Measurements from ENCODE around the gene TSC22D3.

The TSC22D3 gene

GRCh38 chrX:107730991-107731766 lies 44.4 kb downstream of the TSC22D3 start:
- no peak for DNase-seq (ENCODE audit: low read depth in 2 of 2, low spot score in 1 of 2)

GRCh38 chrX:107730298-107730655 lies 45.3 kb downstream of the TSC22D3 start:
- DNase-seq (ENCODE audit: low read depth in 2 of 2, low spot score in 1 of 2), result no peak

GRCh38 chrX:107729558-107730297 lies 45.9 kb downstream of the TSC22D3 start:
- DNase-seq (ENCODE audit: low read depth in 2 of 2, low spot score in 1 of 2), result no peak

GRCh38 chrX:107728371-107729099 lies 47.1 kb downstream of the TSC22D3 start:
- DNase-seq (ENCODE audit: low read depth in 2 of 2, low spot score in 1 of 2), result no peak

GRCh38 chrX:107726816-107727534 lies 48.6 kb downstream of the TSC22D3 start:
- DNase-seq (ENCODE audit: low read depth in 2 of 2, low spot score in 1 of 2), result no peak

GRCh38 chrX:107725761-107726555 lies 49.6 kb downstream of the TSC22D3 start:
- DNase-seq (ENCODE audit: low read depth in 2 of 2, low spot score in 1 of 2), result no peak

- DNase-seq (ENCODE audit: low read depth in 2 of 2, low spot score in 1 of 2), result no peak
Measured at GRCh38 chrX:107724653-107725052, 50.9 kb downstream of the TSC22D3 start.

- no peak for DNase-seq (ENCODE audit: low read depth in 2 of 2, low spot score in 1 of 2)
Measured at GRCh38 chrX:107723511-107723910, 52.1 kb downstream of the TSC22D3 start.

- DNase-seq (ENCODE audit: low read depth in 2 of 2, low spot score in 1 of 2), result no peak
Measured at GRCh38 chrX:107721966-107722707, 53.5 kb downstream of the TSC22D3 start.

- DNase-seq (ENCODE audit: low read depth in 2 of 2, low spot score in 1 of 2), result no peak
Measured at GRCh38 chrX:107721318-107721717, 54.3 kb downstream of the TSC22D3 start.

GRCh38 chrX:107718156-107718621 lies 57.4 kb downstream of the TSC22D3 start:
- peak; percentile 35 for DNase-seq (ENCODE audit: low read depth in 2 of 2, low spot score in 1 of 2)

GRCh38 chrX:107716816-107717700 lies 58.5 kb downstream of the TSC22D3 start:
- DNase-seq (ENCODE audit: low read depth in 2 of 2, low spot score in 1 of 2), result peak; percentile 60 to 75

- no peak for DNase-seq (ENCODE audit: low read depth in 2 of 2, low spot score in 1 of 2)
Measured at GRCh38 chrX:107716118-107716684, 59.4 kb downstream of the TSC22D3 start.

GRCh38 chrX:107715331-107716117 lies 60.1 kb downstream of the TSC22D3 start:
- DNase-seq (ENCODE audit: low read depth in 2 of 2, low spot score in 1 of 2), result no peak

- DNase-seq (ENCODE audit: low read depth in 2 of 2, low spot score in 1 of 2), result no peak
Measured at GRCh38 chrX:107714206-107714891, 61.2 kb downstream of the TSC22D3 start.

- no peak for DNase-seq (ENCODE audit: low read depth in 2 of 2, low spot score in 1 of 2)
Measured at GRCh38 chrX:107713543-107714205, 61.9 kb downstream of the TSC22D3 start.
